IgD-negative memory B cell (primary cell): ENCODE results near the gene SNX24. TPM values are rescaled to one million over a fixed set of nuclear protein-coding genes. Genes with fewer than 3 reads are reported as not detected.

Experiments
- H3K27ac Mint-ChIP-seq, 3 donors: one replicate each; pipeline ENCODE4 v1.8.0; 2020 to 2022; ENCODE audit warnings: mild to moderate bottlenecking in 3 of 3, mixed read lengths in 3 of 3, moderate library complexity in 1 of 3
- H3K27me3 Mint-ChIP-seq: one replicate; pipeline ENCODE4 v1.8.0; 2021; ENCODE audit warnings: mixed read lengths
- H3K36me3 Mint-ChIP-seq: one replicate; pipeline ENCODE4 v1.8.0; 2020; ENCODE audit warnings: mild to moderate bottlenecking, mixed read lengths
- H3K4me1 Mint-ChIP-seq, 3 donors: one replicate each; pipeline ENCODE4 v1.8.0; 2020 to 2022; ENCODE audit warnings: mixed read lengths in 3 of 3, mild to moderate bottlenecking in 1 of 3
- H3K4me3 Mint-ChIP-seq, 4 donors: one replicate each; pipeline ENCODE4 v1.8.0; 2020 to 2022; ENCODE audit warnings: mild to moderate bottlenecking in 4 of 4, mixed read lengths in 4 of 4, moderate library complexity in 3 of 4
- H3K9me3 Mint-ChIP-seq, 3 donors: one replicate each; pipeline ENCODE4 v1.8.0; 2020 to 2021; ENCODE audit warnings: mixed read lengths in 3 of 3, mild to moderate bottlenecking in 1 of 3
- polyA plus RNA-seq: library from polyadenylated mRNA; unstranded; fragments of 300-500 nt; fragmentation: Illumina TruSeq; gene quantifications from one replicate; pipeline ENCODE4 v1.2.3, GENCODE V29; 2021

SNX24 gene
- polyA plus RNA-seq, 1 donor from 2014 or later: 2.5 TPM

DNA sequence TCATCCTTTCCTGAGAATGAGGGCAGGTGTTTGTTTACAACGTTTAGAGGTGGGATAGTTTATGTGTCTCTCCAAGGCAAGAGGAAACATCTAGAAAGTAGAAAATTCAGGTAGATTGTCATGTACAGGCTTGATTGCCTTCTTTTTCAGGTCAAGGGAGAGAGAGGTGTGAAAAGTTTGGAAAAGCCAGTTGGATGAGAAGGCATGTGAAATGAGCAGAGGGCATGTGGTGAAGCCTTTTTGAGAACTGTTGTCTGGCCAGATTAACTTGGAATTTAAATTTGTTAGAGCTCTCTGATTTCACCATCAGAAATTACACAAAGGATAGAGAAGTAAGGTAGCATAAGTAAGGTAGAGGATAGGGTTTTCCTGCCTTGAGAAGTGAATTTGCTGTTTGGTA is 74.6 kb downstream of the SNX24 start:
- H3K9me3 Mint-ChIP-seq: no peaks in the 10 kb centered on the region
- H3K36me3 Mint-ChIP-seq: no peaks in the 10 kb centered on the region
- H3K27ac Mint-ChIP-seq: no peak overlapping the region
- H3K27me3 Mint-ChIP-seq: no peaks in the 10 kb centered on the region
- H3K4me1 Mint-ChIP-seq: peaks cover 0 to 5% (median 4%) of the 10 kb centered on the region in 3 donors
- no peak overlapping the region for H3K4me3 Mint-ChIP-seq

DNA sequence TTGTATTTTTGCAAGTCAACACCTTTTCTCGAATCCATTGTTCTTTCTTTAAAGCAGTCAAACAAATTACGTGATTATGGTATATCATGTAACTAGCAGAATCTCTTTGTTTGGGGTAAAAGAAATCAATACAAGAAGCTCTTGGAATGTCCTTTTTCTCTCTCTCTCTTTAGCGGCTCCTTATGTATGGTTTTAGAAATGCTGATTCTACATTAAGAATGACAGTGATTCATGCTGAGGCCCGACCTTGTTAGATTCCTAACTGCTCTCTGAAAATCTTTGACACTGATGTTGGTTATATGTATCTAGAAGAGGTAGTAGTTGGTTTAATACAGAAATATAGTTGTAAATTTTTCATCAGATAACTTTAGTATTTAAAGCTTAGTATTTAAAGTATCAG is 76.4 kb downstream of the SNX24 start:
- Mint-ChIP-seq H3K27me3 (no peaks in the 10 kb centered on the region), H3K4me1 (no peaks in the 10 kb centered on the region), H3K9me3 (no peaks in the 10 kb centered on the region), H3K36me3 (no peaks in the 10 kb centered on the region), H3K4me3 (no peak overlapping the region), H3K27ac (no peak overlapping the region)

DNA sequence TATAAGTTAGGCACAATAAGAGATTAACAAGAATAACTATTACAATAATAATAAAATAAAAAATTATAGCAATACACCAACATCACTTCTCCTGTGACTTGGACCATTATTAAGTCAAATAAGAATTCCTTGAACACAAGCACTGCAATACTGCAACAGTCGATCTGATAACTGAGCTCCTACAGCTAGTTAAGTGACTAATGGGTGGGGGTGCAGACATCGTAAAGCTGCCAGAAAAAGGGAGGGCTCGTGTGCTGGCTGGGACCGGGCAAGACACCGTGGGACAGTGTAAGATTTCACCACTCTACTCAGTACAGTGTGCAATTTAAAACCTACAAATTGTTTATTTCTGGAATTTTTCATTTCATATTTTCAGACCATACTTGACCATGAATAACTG is 78.8 kb downstream of the SNX24 start:
- Mint-ChIP-seq H3K4me1 (no peaks in the 10 kb centered on the region), H3K9me3 (no peaks in the 10 kb centered on the region), H3K27ac (no peak overlapping the region), H3K36me3 (no peaks in the 10 kb centered on the region), H3K27me3 (no peaks in the 10 kb centered on the region), H3K4me3 (no peak overlapping the region)

DNA sequence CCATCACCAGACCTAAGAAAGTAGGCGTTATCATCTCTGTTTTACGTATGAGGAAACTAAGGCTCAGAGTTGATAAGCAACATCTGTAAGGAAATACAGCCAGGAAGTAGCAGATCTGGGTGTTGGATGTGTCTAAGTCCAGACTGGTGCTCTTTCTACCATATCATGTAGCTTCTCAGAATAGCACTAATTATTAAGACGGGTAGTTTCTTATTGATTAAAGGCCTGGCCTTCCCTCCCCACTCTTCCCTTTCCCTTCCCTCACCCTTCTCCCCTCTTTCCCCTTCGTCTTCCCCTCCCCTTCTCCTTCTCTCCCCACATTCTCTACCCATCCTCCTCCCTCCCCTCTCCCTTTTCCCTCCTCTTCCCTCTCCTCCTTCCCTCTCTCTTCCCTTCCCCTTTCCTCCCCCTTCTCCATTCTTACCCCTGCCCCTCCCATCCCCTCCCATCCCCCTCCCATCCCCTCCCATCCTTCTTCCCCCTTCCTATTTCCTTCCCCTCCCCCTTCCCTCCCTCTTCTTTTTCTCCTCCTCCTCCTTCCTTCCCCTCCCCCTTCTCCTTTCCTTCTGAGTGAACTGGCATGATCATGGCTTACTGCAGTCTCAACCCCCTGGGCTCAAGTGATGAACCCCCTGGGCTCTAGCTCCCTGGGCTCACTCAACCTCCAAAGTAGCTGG is 79.4 kb downstream of the SNX24 start:
- H3K27me3 Mint-ChIP-seq: no peaks in the 10 kb centered on the region
- no peaks in the 10 kb centered on the region for H3K4me1 Mint-ChIP-seq
- no peaks in the 10 kb centered on the region for H3K9me3 Mint-ChIP-seq
- no peak overlapping the region for H3K27ac Mint-ChIP-seq
- H3K4me3 Mint-ChIP-seq: no peak overlapping the region
- no peaks in the 10 kb centered on the region for H3K36me3 Mint-ChIP-seq

DNA sequence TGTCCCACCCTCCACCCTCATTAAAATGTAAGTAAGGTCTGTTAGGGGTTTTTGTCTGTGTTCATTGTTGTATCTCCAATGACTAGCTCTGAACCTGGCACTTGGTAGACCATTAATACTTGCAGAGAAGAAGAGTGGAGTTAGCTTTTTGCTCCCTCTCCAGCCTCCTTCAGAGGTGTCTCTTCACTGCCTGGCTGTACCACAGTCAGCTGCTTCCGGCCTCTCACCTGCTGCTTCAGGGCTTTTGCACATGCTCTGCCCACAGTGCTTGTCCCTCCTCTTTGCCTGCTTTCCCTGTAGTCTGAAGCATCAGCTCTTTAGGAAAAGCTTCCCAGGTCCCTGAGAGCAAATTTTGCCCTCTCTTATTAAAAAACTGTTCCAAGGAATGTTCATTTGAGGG is 83.6 kb downstream of the SNX24 start:
- Mint-ChIP-seq H3K27ac (no peak overlapping the region), H3K36me3 (peaks cover 2% of the 10 kb centered on the region), H3K4me1 (no peaks in the 10 kb centered on the region), H3K4me3 (no peak overlapping the region), H3K9me3 (no peaks in the 10 kb centered on the region), H3K27me3 (no peaks in the 10 kb centered on the region)

- H3K4me1 Mint-ChIP-seq: no peaks in the 10 kb centered on the region
- no peak overlapping the region for H3K4me3 Mint-ChIP-seq
- peaks cover 5% of the 10 kb centered on the region for H3K36me3 Mint-ChIP-seq
- H3K27ac Mint-ChIP-seq: no peak overlapping the region
- H3K9me3 Mint-ChIP-seq: no peaks in the 10 kb centered on the region
- no peaks in the 10 kb centered on the region for H3K27me3 Mint-ChIP-seq
Observed at GRCh38 chr5:122929980-122930379, 84.6 kb downstream of the SNX24 start.

GRCh38 chr5:122933956-122934355 is 88.5 kb downstream of the SNX24 start:
- no peaks in the 10 kb centered on the region for H3K9me3 Mint-ChIP-seq
- no peaks in the 10 kb centered on the region for H3K27me3 Mint-ChIP-seq
- H3K4me3 Mint-ChIP-seq: no peak overlapping the region
- no peaks in the 10 kb centered on the region for H3K4me1 Mint-ChIP-seq
- H3K27ac Mint-ChIP-seq: no peak overlapping the region
- H3K36me3 Mint-ChIP-seq: peaks cover 5% of the 10 kb centered on the region

DNA sequence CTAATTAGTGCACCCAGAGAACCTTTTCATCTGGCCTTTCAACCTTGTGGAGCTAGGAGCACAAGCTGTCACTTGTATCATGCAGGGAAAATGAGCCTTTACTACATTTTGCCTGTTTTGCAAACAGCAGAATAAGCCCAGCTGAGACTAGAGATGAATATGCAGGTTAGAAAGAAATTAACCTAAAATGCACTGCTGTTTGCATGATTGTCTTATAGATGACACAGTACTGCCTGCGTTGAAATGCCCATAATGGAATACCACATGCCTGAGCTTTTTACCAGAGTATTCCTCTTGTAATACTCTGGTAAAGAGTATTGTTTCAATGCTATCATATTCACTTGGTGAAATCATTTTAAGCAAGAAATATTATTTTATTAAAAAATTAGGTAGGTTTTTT is 90.7 kb downstream of the SNX24 start:
- no peaks in the 10 kb centered on the region for H3K4me1 Mint-ChIP-seq
- H3K27me3 Mint-ChIP-seq: no peaks in the 10 kb centered on the region
- peaks cover 8% of the 10 kb centered on the region for H3K36me3 Mint-ChIP-seq
- no peak overlapping the region for H3K4me3 Mint-ChIP-seq
- H3K9me3 Mint-ChIP-seq: no peaks in the 10 kb centered on the region
- no peak overlapping the region for H3K27ac Mint-ChIP-seq

DNA sequence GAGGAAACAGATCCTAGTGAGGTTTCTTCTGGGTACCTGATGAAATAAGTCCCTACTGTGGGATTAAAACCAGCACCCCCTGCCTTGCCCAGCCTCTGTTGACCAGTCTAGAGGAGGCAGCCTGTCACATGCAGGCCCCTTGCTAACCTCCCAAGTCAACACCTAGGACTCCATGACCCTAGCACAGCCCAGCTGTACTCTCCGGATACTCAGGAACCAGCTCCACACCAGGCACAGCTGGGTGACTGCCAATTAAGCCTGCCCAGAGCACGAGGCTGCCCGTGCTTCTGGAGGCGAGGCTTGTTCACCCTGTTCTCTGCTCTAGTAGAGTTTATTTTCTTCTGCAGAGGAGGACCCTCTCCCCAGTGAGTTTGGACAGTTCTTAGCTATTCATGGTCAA is 92.5 kb downstream of the SNX24 start:
- H3K27me3 Mint-ChIP-seq: no peaks in the 10 kb centered on the region
- H3K4me3 Mint-ChIP-seq: no peak overlapping the region
- H3K27ac Mint-ChIP-seq: peak overlapping the region in 1 of 3 donors; percentile 59
- H3K9me3 Mint-ChIP-seq: no peaks in the 10 kb centered on the region
- H3K4me1 Mint-ChIP-seq: no peaks in the 10 kb centered on the region
- peaks cover 9% of the 10 kb centered on the region for H3K36me3 Mint-ChIP-seq

DNA sequence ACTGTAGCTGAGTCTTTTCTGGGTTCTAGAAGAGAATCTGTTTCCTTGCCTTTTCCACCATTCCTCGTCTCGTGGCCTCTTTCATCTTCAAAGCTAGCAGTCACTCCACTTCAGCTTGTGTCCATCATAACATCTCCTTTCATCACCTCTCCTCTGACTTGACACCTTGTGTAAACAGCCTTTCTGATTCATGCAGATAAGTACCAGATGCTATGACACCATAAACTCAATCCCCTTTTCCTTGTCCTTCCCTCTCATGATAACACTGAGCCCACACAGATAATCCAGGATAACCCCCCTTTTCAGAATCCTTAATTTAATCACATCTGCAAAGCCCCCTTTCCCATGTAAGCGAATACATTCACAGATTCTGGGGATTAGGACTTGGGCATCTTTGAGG is 95.5 kb downstream of the SNX24 start:
- Mint-ChIP-seq H3K27ac (no peak overlapping the region), H3K4me1 (peaks cover 0 to 6% (median 2%) of the 10 kb centered on the region in 3 donors), H3K36me3 (peaks cover 13% of the 10 kb centered on the region), H3K27me3 (no peaks in the 10 kb centered on the region), H3K9me3 (no peaks in the 10 kb centered on the region), H3K4me3 (no peak overlapping the region)

DNA sequence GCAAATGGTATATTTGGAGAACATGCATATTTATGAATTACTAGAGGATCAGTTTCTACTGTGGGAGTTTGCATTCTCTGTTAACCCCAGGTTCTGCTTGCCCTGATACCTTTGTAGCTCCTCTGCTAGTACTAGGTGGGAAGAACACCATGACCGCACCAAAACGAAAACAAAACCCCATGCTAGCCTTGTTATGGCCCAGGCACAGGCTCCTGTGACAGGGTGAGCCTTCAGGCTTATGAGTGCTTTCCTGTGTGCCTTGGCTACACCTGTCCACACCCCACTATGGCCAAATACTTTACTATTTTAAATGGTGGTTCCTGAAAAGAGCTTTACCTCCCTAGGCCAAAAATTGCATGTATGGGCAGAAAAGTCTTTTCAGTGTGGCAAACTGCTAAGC is 96.3 kb downstream of the SNX24 start:
- Mint-ChIP-seq H3K27ac (no peak overlapping the region), H3K4me1 (peaks cover 2 to 6% (median 6%) of the 10 kb centered on the region in 3 donors), H3K4me3 (no peak overlapping the region)

DNA sequence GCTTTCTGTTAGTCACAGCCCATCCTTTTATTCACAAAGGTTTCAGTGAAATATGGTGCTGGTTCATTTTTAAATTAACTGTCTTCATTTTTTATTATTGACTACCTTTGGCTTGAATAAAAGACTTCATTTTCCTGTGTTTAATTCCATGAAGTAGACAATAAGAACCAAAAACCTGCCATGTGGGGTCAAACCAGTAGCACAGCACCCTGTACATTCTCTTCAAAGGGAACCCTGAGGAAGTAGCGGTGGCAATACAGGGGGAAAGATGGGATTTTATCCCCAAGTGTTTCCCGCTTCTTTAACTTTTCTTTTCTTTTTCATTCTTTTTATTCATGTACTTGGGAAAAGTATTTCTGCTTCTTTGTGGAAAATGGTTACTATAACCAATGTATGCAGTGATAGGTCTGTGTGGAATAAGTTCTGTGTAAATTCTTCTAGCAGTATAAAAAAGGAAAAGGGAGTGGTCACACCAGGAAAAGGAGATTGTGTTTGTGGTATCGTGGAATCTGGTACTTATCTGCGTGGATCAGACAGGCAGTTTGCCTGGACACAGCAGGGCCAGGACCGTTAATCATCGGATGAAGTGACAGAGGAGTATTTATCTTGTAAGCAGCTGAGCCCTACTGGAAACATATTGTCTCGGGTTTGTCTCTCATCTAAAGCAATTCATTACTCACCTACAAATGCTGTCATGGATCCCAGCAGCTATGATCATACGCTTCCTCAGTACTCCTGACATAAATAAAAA is 96.9 kb downstream of the SNX24 start:
- Mint-ChIP-seq H3K9me3 (no peaks in the 10 kb centered on the region), H3K27me3 (no peaks in the 10 kb centered on the region), H3K36me3 (peaks cover 13% of the 10 kb centered on the region), H3K4me1 (peaks cover 2 to 6% (median 6%) of the 10 kb centered on the region in 3 donors), H3K27ac (no peak overlapping the region), H3K4me3 (no peak overlapping the region)

More for the DNA sequence above, 96.3 kb downstream of the SNX24 start:
- Mint-ChIP-seq H3K36me3 (peaks cover 13% of the 10 kb centered on the region), H3K27me3 (no peaks in the 10 kb centered on the region), H3K9me3 (no peaks in the 10 kb centered on the region)

DNA sequence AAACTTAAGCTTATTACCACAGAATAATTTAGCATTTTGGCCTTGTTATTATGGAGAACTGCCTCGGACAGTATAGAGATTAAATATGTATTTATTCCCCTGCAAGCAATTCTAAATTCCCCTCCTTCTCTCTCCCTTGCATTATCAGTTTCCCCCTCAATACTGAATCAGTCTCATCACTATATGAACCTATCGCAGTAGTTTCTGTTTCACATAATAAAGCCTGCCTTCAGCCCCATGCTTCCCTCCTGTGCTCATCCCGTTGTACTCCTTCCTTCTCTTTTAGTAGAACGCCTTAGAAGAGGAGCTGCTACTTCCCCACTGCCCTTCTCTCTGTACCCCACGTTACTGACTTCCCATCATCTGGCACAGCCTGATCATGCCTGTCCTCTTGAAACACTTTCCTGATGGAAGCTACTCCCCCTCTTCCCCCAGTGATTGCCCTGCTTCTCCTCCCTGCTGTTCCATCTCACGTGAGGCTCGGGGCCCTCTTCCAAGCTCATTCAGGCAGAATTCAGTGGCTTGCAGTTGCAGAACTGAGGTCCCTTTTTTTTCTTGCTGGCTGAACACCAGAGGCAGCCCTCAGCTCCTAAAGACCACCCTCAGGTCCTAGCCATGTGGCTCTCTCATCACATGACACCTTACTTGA is 97.8 kb downstream of the SNX24 start:
- Mint-ChIP-seq H3K4me1 (peaks cover 4 to 9% (median 6%) of the 10 kb centered on the region in 3 donors), H3K27ac (no peak overlapping the region), H3K4me3 (no peak overlapping the region), H3K9me3 (no peaks in the 10 kb centered on the region), H3K27me3 (no peaks in the 10 kb centered on the region), H3K36me3 (peaks cover 13% of the 10 kb centered on the region)

DNA sequence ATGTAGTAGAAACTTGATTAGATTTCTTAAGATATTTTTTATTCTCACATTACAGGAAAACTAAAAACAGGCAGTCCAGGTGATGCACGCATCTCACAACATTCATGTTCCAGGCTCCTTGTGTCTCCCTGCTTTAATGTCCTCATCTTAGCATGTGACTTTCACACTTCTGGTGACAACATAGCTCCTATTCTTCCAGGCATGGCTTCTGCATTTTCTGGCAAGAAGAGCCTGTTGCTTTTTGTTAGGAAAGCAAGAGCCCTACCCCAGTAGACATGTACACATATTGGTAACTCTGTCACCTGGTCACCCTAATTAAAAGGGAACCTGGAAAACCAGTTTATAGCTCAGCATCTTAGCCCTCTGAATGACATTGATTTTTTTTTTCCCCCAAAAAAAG is 98.6 kb downstream of the SNX24 start:
- H3K4me1 Mint-ChIP-seq: peaks cover 4 to 9% (median 6%) of the 10 kb centered on the region in 3 donors
- H3K27ac Mint-ChIP-seq: no peak overlapping the region
- no peaks in the 10 kb centered on the region for H3K27me3 Mint-ChIP-seq
- peaks cover 13% of the 10 kb centered on the region for H3K36me3 Mint-ChIP-seq
- H3K4me3 Mint-ChIP-seq: no peak overlapping the region
- no peaks in the 10 kb centered on the region for H3K9me3 Mint-ChIP-seq

- Mint-ChIP-seq H3K27me3 (no peaks in the 10 kb centered on the region), H3K9me3 (no peaks in the 10 kb centered on the region)
Observed at GRCh38 chr5:122947372-122947771, 102.0 kb downstream of the SNX24 start.

More at GRCh38 chr5:122947372-122947771, 102.0 kb downstream of the SNX24 start:
- Mint-ChIP-seq H3K4me1 (peaks cover 4 to 9% (median 6%) of the 10 kb centered on the region in 3 donors), H3K27ac (no peak overlapping the region), H3K36me3 (peaks cover 7% of the 10 kb centered on the region), H3K4me3 (no peak overlapping the region)
